A549 (cell line): ENCODE data around the gene SVIL.

Source experiments
- ATOH8 ChIP-seq: fragments of 250-450 bp; sonication (Bioruptor Pico); IDR thresholded peaks from 2 replicates; pipeline ENCODE4 v1.5.0; 2020; ENCODE audit warnings: low read depth, mild to moderate bottlenecking, moderate library complexity
- CTCF ChIP-seq: fragments of >200 bp; sonication (Bioruptor Twin); formaldehyde crosslinking; IDR thresholded peaks from 3 replicates; pipeline ENCODE4 v1.5.1; 2016
- ELK1 ChIP-seq: fragments of 150-350 bp; IDR thresholded peaks from 2 replicates; pipeline ENCODE4 v1.6.1; 2014; ENCODE audit warnings: low read depth, mild to moderate bottlenecking, low read length
- MAZ ChIP-seq: fragments of 150-350 bp; IDR thresholded peaks from 2 replicates; pipeline ENCODE4 v1.6.1; 2014; ENCODE audit warnings: antibody characterized with exemption, low read depth, low read length, borderline replicate concordance
- USF2 ChIP-seq: fragments of 450-650 bp; IDR thresholded peaks from 2 replicates; pipeline ENCODE4 v1.6.1; 2014; ENCODE audit warnings: antibody characterized with exemption
- TF ChIP-seq, protein P1 (sequence below): fragments of >200 bp; sonication (Bioruptor Twin); formaldehyde crosslinking; IDR thresholded peaks from 3 replicates; pipeline ENCODE4 v1.6.1; 2016

GRCh38 chr10:29634764-29635625 is at the start of gene SVIL:
- TF ChIP-seq CTCF (no peak), MAZ (no peak), ATOH8 (no peak), USF2 (no peak), ELK1 (no peak)
- TF ChIP-seq, protein P1, sequence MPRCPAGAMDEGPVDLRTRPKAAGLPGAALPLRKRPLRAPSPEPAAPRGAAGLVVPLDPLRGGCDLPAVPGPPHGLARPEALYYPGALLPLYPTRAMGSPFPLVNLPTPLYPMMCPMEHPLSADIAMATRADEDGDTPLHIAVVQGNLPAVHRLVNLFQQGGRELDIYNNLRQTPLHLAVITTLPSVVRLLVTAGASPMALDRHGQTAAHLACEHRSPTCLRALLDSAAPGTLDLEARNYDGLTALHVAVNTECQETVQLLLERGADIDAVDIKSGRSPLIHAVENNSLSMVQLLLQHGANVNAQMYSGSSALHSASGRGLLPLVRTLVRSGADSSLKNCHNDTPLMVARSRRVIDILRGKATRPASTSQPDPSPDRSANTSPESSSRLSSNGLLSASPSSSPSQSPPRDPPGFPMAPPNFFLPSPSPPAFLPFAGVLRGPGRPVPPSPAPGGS = no peak
